HG02981 (cell line): Measurements from ENCODE around the gene NEO1.

Source experiments
- ATAC-seq: cut with Tn5 transposase; IDR thresholded peaks from one replicate; pipeline ENCODE4 v1.9.1; 2021; ENCODE audit warnings: mild to moderate bottlenecking, moderate library complexity; ENCODE audit not compliant: unreplicated experiment

The NEO1 gene

GRCh38 chr15:73325191-73325861 lies 273.1 kb downstream of the NEO1 start:
- no peak for ATAC-seq

GRCh38 chr15:73326157-73326556 lies 273.9 kb downstream of the NEO1 start:
- no peak for ATAC-seq

- no peak for ATAC-seq
Observed at GRCh38 chr15:73328149-73328820, 276.0 kb downstream of the NEO1 start.

GRCh38 chr15:73328981-73329380 lies 276.7 kb downstream of the NEO1 start:
- no peak for ATAC-seq

- no peak for ATAC-seq
Observed at GRCh38 chr15:73329501-73330200, 277.4 kb downstream of the NEO1 start.

GRCh38 chr15:73330206-73331051 lies 278.2 kb downstream of the NEO1 start:
- no peak for ATAC-seq

GRCh38 chr15:73331501-73331900 lies 279.2 kb downstream of the NEO1 start:
- no peak for ATAC-seq

GRCh38 chr15:73331991-73332925 lies 280.0 kb downstream of the NEO1 start:
- no peak for ATAC-seq

- ATAC-seq: no peak
Observed at GRCh38 chr15:73333001-73333400, 280.7 kb downstream of the NEO1 start.

- no peak for ATAC-seq
Observed at GRCh38 chr15:73334086-73334485, 281.8 kb downstream of the NEO1 start.

GRCh38 chr15:73335026-73335425 lies 282.8 kb downstream of the NEO1 start:
- no peak for ATAC-seq

- no peak for ATAC-seq
Observed at GRCh38 chr15:73335471-73335870, 283.2 kb downstream of the NEO1 start.

- ATAC-seq: no peak
Observed at GRCh38 chr15:73336756-73337155, 284.5 kb downstream of the NEO1 start.

- no peak for ATAC-seq
Observed at GRCh38 chr15:73337187-73337586, 284.9 kb downstream of the NEO1 start.

- no peak for ATAC-seq
Observed at GRCh38 chr15:73338058-73338457, 285.8 kb downstream of the NEO1 start.

- no peak for ATAC-seq
Observed at GRCh38 chr15:73338606-73339374, 286.5 kb downstream of the NEO1 start.

- no peak for ATAC-seq
Observed at GRCh38 chr15:73340502-73341192, 288.4 kb downstream of the NEO1 start.

- no peak for ATAC-seq
Observed at GRCh38 chr15:73341886-73342600, 289.8 kb downstream of the NEO1 start.
